OCI-LY7 (cell line): ENCODE measurements around the gene KCNK7.

Source experiments
- CTCF ChIP-seq: fragments of 200-600 bp; sonication (generic); conservative IDR thresholded peaks from 2 replicates; pipeline ENCODE4 v1.5.1; 2014; ENCODE audit warnings: mild to moderate bottlenecking, antibody characterized with exemption, low read length, moderate library complexity, mixed read lengths
- EZH2phosphoT487 ChIP-seq: fragments of 200-600 bp; sonication (generic); IDR thresholded peaks from 2 replicates; pipeline ENCODE4 v1.6.1; 2018; ENCODE audit warnings: low read depth, borderline replicate concordance, mild to moderate bottlenecking, mixed run types, antibody characterized with exemption, low read length, moderate library complexity, mixed read lengths

GRCh38 chr11:65633390-65634108, 37.9 kb upstream of the KCNK7 start:
- TF ChIP-seq CTCF, result no peak
- TF ChIP-seq EZH2phosphoT487, result no peak
